T1000 (cell line): ENCODE measurements around the gene NMBR.
A peak's percentile ranks its signal among the peaks of the same experiment; 100 is the strongest.
"Not testable (repeated sequence)": the region's sequence is repeated elsewhere in the genome, so short reads cannot be mapped to it uniquely, and the experiment has no call there.

ENCODE experiments used
- DNase-seq: peaks from one replicate; lab custom pipeline; 2025; ENCODE audit warnings: mixed read lengths; lab: John Stamatoyannopoulos, UW

NMBR gene

DNA sequence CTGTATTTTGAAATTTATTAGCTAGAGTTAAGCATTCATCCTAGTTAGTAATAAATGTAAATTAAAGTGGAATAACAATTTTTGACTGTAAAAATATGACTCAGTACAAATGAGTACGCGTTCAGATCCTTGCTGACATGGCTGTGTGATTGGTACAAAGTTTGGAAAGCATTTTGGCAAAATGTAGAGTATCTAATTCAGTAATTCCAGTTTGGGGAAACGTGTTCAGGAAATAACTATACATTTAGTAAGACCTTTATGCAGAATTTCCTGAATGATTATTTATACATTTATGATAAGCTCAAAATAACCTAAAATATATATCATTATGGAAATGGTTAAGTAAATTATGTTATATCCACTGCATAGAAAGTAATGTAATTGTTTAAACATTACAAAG, 8.2 kb upstream of the NMBR start:
- no peak for DNase-seq

- no peak for DNase-seq
These were observed 7.4 kb upstream of the NMBR start for GRCh38 chr6:142154336-142154735.

DNA sequence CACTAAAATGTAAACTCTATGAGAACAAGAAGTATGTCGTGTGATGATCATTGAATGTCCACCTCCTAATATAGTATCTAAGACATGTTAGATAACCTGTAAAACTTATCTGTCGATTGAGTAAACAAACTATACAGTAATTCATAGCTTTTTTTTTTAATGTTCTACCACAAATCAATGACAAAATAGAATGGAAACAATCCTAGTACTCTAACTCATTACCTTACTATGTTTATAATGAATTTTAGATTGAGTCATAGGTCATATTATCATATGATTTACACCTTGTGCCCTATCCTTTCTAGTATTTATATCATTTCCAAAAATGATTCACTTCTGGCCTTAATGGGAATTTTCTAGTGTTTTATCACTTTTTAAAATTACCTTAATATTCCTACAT, 6.3 kb upstream of the NMBR start:
- DNase-seq = no peak

DNA sequence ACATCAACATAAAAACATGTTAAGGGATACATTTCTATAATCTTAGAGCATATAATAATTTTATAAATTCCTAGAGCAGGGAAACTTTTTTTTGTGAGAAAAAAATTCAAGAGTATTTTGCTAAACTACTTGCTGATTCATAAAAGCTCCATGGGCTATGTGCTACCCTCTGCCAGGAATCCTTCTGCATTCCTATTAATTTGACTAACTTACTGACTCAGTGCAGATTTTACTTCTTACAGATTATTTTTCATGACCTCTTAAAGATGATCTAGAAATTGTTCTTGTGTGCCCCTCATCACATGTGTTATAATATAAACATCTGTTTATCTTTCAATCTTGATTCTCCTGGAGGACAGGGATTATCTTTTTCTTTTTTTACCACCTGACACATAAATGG, 5.8 kb upstream of the NMBR start:
- no peak for DNase-seq

DNA sequence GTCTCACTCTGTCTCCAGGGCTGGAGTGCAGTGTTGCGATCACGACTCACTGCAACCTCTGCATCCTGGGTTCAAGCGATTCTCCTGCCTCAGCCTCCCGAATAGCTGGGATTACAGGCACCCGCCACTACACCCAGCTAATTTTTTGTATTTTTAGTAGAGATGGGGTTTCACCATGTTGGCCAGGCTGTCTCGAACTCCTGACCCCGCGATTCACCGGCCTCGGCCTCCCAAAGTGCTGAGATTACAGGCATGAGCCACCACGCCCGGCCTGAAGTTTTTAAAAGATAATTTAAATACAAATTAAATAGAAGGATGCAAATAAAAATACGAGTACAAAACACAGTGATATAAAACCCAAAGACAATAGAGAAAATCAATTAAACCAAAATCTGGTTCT, 5.4 kb downstream of the NMBR start:
- DNase-seq = not testable (repeated sequence)

GRCh38 chr6:142138876-142139275, 8.0 kb downstream of the NMBR start:
- DNase-seq = no peak

GRCh38 chr6:142132625-142133024, 14.3 kb downstream of the NMBR start, which contains the start of gene GJE1:
TSS of gene GJE1 (plus strand) at chr6:142132925. CDS start at chr6:142133159, 234 bp downstream.
- no peak for DNase-seq

DNA sequence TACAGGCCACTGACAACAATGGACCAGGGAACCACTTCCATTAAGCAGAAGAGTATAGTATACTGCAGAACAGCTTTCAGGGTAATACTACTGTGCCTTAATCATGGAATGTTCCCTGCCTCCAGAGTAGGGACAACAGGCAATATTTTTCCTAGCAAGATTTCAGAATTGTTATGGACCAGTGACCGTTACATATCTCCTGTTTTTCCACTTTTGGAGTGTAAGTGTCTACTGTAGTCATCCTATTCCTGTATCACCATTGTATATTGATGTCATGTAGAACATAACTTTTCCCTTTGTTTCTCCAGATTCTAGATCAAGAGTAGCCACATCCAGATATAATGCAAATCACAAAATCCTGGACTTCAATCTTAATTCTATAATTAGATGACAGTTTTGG, 16.1 kb downstream of the NMBR start:
- no peak for DNase-seq

- DNase-seq = no peak
These were observed 25.6 kb downstream of the NMBR start for GRCh38 chr6:142121342-142121741.

DNA sequence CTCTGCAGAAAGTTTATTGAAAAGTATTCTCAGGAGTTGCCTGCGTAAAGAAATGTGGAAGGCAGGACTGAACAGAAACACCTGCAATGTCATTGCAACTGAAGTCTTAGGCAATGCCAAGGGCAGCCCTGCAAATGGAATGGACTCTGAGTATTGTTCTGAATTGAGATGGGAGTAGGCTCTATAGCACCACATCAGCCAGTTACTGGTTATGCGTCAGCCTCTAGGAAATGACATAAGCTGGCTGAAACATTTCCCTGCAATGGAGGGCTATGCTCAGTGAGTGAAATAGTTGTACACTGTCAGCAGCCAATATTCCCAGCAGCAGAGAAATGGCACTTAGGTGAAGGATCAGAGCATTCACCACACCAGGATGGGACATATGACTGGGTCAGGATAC, 28.0 kb downstream of the NMBR start:
- DNase-seq = no peak

DNA sequence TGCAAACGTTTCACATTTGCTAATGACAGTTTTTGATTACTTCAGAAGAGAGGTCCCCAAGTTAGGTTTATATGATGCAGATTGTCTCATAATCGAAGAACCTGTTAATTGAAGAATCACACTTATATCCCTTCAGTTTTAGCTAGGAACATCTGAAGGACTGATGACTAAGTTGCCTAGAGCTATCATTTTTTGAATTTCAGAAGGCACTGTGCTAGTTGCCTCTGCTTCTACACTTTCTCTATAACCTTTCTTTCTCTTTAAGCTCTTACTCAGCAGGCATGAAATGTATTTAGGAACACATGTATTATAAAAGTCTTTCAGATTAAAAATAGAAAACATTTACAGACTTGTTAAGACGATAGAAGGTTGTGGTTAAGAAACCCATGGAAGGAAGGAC, 28.6 kb downstream of the NMBR start:
- DNase-seq = no peak

DNA sequence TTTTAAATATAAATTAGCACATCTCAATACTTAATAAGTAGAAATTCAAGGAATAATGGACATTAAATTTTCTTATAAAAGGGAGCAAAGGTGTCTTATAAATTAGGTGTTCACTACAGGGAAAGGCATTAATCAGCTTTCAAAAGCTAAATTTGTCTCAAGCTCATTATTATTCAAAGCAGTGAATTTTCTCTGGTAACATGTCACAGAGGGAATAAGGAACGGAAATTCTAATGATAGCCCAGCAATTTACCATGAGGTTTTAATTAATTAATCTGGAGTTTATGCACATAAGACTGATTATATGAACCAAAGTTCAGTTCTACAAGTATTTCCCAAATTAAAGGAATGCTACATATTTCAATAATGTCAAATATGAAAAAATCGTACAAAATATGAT, 29.6 kb downstream of the NMBR start:
- no peak for DNase-seq

- DNase-seq = peak; percentile 20
These were observed 34.4 kb downstream of the NMBR start for GRCh38 chr6:142112451-142113061.

DNA sequence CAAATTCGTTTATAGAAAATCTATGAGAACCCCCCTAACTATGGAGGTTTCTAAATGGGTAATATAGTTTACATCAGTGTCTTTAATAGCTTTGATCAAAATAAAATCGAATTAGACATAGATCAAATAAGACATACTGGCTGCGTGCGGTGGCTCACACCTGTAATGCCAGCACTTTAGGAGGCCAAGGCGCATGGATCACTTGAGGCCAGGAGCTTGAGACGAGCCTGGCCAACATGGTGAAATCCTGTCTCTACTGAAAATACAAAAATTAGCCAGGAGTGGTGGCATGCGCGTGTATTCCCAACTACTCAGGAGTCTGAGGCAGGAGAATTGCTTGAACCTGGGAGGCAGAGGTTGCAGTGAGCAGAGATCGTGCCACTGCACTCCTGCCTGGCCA, 36.1 kb downstream of the NMBR start:
- not testable (repeated sequence) for DNase-seq

- not testable (repeated sequence) for DNase-seq
These were observed 42.1 kb downstream of the NMBR start for GRCh38 chr6:142104820-142105219.

DNA sequence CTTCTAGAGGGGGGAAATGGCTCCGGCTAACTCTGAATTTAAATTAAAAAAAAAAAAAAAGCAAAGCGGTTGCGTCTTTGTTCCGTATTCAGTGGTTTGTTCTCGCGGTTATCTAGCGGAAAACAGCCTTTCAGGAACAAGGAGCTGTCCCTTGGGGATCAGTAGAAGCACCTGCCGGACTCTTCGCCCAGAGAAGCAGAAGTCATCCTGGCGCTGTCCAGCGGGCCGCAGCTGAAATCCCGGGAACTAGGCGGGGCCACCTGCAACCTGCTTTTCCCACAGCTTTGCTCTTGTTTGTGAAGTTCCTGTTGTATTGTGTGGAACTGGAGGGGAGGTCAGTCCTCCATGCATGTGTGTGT, 58.1 kb downstream of the NMBR start:
- no peak for DNase-seq

- no peak for DNase-seq
These were observed 58.7 kb downstream of the NMBR start for GRCh38 chr6:142087950-142088857.

DNA sequence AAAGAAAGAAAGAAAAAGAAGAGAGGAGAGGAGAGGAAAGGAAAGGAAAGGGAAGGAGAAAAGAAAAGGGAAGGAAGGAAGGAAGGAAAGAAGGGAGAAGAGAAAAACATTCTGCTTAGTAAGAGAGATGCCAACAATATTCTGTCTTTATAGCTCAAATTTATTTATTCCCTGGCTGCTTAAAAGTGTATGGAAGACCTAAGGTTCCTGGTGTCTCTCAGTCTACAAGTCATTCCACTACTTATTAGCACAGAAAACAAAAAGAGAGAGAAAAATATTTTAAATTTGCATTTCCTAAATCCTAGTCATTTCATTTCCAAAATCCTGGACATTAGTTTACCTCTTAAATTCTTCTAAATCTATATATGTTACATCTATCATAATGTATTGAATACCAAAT, 67.8 kb downstream of the NMBR start:
- DNase-seq = no peak

DNA sequence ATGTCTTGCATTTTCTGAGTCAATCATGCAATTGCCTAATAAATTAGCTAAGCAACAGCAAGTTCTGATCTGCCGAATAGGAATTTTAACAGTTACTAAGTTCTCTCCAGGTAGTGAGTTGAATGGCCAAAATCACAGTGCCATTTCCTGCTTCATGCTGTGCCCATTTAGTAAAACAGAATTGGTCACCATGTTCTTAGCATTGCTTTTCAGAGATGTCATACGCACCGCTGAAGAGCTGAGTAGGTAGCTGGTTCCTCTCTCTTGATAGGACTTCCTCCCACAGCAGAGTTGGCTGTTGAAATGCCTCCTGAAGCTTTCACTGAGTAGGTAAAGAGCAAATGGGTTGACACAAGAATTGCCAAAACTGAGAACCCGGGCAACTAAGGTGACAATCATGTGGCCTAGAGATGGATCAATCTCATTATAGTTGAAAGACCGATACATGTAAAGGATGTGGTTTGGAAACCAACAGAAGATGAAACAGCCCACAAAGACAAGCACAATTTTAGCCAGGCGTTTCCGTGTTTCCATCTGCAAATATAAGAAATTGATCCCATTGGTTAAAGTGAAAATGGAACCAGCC, 71.3 kb downstream of the NMBR start:
- DNase-seq = no peak

DNA sequence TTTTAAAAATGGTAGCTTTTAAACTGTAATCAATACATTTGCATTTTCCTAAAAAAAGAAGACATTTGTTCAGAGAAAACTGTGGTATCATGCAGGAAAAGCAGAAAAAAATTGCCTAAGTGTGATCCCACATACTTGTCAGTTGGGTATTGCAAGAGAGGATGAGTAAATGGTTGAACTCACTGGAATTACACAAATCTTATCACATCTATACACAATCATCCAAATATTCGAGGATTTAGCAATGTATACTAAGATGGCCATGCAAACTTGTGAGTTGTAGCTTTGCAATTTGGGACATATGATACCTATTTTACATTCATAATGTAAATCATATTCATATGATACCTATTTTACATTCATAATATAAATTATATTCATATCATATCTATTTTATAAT, 72.4 kb downstream of the NMBR start:
- no peak for DNase-seq

DNA sequence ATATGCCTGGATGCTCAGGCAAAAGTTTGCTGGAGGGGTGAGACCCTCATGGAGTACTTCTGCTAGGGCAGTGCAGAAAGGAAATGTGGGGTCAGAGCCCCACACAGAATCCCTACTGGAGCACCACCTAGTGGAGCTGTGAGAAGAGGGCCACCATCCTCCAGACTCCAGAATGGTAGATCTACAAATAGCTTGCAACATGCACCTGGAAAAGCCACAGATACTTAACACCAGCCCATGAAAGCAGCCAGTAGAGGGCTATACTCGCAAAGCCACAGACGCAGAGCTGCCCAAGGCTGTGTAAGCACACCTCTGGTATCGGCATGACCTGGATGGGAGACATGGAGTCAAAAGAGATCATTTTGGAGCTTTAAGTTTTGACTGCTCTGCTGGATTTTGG, 74.9 kb downstream of the NMBR start:
- no peak for DNase-seq

- DNase-seq = no peak
These were observed 78.5 kb downstream of the NMBR start for GRCh38 chr6:142068416-142068815.

DNA sequence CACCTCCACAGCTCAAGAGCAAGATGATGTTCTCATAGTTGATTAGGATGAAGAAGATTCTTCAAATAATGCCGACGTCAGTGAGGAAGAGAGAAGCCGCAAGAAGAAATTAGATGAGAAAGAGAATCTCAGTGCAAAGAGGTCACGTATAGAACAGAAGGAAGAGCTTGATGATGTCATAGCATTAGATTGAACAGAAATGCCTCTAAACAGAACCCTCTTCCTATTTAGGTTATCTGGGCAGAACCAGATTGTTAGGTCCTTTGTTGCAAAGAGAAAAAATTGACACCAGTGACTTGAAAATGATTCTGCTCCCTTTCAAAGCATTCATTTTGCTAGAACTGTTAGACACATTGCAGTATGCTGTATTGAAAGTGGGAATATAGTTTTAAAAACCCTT, 84.1 kb downstream of the NMBR start:
- not testable (repeated sequence) for DNase-seq
